Fibroblast of upper back skin (primary cell): ENCODE results near the gene ATP1A1.

ENCODE experiments used
- DNase-seq: peaks from one replicate; pipeline ENCODE4 v3.0.0-alpha.2; 2013

The ATP1A1 gene

GRCh38 chr1:116372651-116373430 is at the start of gene ATP1A1:
Gene ATP1A1, plus strand, starts transcription at chr1:116373244. Its CDS starts 268 bp downstream, at chr1:116373512.
- DNase-seq = peak; percentile 89

GRCh38 chr1:116323491-116323890 is 49.6 kb upstream of the ATP1A1 start:
- DNase-seq = no peak

- DNase-seq = no peak
Observed at GRCh38 chr1:116324411-116324810, 48.6 kb upstream of the ATP1A1 start.

- DNase-seq = no peak
Observed at GRCh38 chr1:116325104-116325503, 47.9 kb upstream of the ATP1A1 start.

GRCh38 chr1:116325922-116326321 is 47.1 kb upstream of the ATP1A1 start:
- no peak for DNase-seq

GRCh38 chr1:116326486-116326885 is 46.6 kb upstream of the ATP1A1 start:
- DNase-seq = no peak

GRCh38 chr1:116328671-116329070 is 44.4 kb upstream of the ATP1A1 start:
- no peak for DNase-seq

- DNase-seq = no peak
Observed at GRCh38 chr1:116329524-116330341, 43.3 kb upstream of the ATP1A1 start.

GRCh38 chr1:116330342-116330652 is 42.7 kb upstream of the ATP1A1 start:
- DNase-seq = no peak

GRCh38 chr1:116330846-116331245 is 42.2 kb upstream of the ATP1A1 start:
- DNase-seq = no peak

- DNase-seq = no peak
Observed at GRCh38 chr1:116331523-116331922, 41.5 kb upstream of the ATP1A1 start.

GRCh38 chr1:116332451-116332850 is 40.6 kb upstream of the ATP1A1 start:
- DNase-seq = no peak

GRCh38 chr1:116333171-116334014 is 39.7 kb upstream of the ATP1A1 start:
- DNase-seq = no peak

- peak; percentile 29 for DNase-seq
Observed at GRCh38 chr1:116334015-116334547, 39.0 kb upstream of the ATP1A1 start.

GRCh38 chr1:116334868-116335635 is 38.0 kb upstream of the ATP1A1 start:
- no peak for DNase-seq

- no peak for DNase-seq
Observed at GRCh38 chr1:116335850-116336624, 37.0 kb upstream of the ATP1A1 start.

- no peak for DNase-seq
Observed at GRCh38 chr1:116337398-116337797, 35.6 kb upstream of the ATP1A1 start.

GRCh38 chr1:116338400-116338799 is 34.6 kb upstream of the ATP1A1 start:
- DNase-seq = no peak

GRCh38 chr1:116340506-116341231 is 32.4 kb upstream of the ATP1A1 start:
- no peak for DNase-seq

- DNase-seq = no peak
Observed at GRCh38 chr1:116343019-116343418, 30.0 kb upstream of the ATP1A1 start.

- DNase-seq = no peak
Observed at GRCh38 chr1:116345011-116345410, 28.0 kb upstream of the ATP1A1 start.
